ENCODE data around the gene C1orf53.

- TF ChIP-seq POLR2A (IDR thresholded peaks at IDR 0.05) = no peak
- TF ChIP-seq, protein P1, sequence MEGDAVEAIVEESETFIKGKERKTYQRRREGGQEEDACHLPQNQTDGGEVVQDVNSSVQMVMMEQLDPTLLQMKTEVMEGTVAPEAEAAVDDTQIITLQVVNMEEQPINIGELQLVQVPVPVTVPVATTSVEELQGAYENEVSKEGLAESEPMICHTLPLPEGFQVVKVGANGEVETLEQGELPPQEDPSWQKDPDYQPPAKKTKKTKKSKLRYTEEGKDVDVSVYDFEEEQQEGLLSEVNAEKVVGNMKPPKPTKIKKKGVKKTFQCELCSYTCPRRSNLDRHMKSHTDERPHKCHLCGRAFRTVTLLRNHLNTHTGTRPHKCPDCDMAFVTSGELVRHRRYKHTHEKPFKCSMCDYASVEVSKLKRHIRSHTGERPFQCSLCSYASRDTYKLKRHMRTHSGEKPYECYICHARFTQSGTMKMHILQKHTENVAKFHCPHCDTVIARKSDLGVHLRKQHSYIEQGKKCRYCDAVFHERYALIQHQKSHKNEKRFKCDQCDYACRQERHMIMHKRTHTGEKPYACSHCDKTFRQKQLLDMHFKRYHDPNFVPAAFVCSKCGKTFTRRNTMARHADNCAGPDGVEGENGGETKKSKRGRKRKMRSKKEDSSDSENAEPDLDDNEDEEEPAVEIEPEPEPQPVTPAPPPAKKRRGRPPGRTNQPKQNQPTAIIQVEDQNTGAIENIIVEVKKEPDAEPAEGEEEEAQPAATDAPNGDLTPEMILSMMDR (IDR thresholded peaks at IDR 0.05) = no peak
Observed at GRCh38 chr1:197902454-197903195, at the start of gene C1orf53.
